ENCODE measurements around the gene PRDM16. TPM values are rescaled to one million over a fixed set of nuclear protein-coding genes. Genes with fewer than 3 reads are reported as not detected.

PRDM16 gene
- total RNA-seq, 1 experiment from 2014 or later, result 6.1 TPM

DNA sequence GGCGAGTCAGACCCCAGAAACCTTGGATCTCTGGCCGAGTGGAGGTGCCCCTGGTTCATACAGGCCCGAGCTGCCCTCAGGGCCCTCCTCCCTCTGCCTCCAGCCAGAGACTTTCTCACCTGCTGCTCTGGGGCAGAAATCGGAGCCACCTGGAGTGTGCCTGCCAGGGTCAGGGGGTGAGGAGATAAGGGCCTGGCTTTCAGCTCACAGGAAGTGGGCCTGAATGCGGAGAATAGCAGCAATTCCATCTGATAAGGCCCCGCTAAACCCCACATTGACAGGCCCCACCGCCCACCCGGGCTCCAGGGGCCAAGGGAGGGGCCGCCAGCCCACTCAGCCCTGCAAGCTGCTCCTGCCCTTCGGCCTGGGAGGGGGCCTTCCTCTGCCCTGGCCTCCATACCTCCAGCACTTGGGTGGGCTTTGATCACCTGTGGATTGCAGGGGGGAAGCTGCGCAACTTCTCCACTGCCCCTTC, 261.8 kb downstream of the PRDM16 start:
- Histone ChIP-seq H3K79me2 (ENCODE audit: insufficient read depth, low read length) (no peaks in the 10 kb centered on the region), H3K27ac (ENCODE audit: low read depth, low read length) (no peak overlapping the region), H2AFZ (ENCODE audit: low read depth, low read length, poor library complexity, severe bottlenecking) (no peak overlapping the region), H3K36me3 (ENCODE audit: control insufficient read depth in 1 of 2, insufficient read depth in 2 of 2, low read length in 2 of 2) (no peaks in the 10 kb centered on the region), H3K27me3 (ENCODE audit: insufficient read depth, low read length) (no peaks in the 10 kb centered on the region), H3K4me3 (replicated peaks in 1 of 2; ENCODE audit: low read depth in 1 of 2, low read length in 2 of 2) (no peak overlapping the region), H3K9me3 (ENCODE audit: control insufficient read depth in 1 of 2, insufficient read depth in 1 of 2, low read depth in 1 of 2, low read length in 2 of 2) (no peaks in the 10 kb centered on the region), H3K9ac (ENCODE audit: low read length) (no peak overlapping the region), H3K4me1 (ENCODE audit: control insufficient read depth in 1 of 2, insufficient read depth in 2 of 2, low read length in 2 of 2) (no peaks in the 10 kb centered on the region), H4K20me1 (ENCODE audit: insufficient read depth) (no peaks in the 10 kb centered on the region), H3K4me2 (ENCODE audit: low read length) (no peak overlapping the region), H3K9me2 (ENCODE audit: insufficient read depth) (no peaks in the 10 kb centered on the region)
- ChIA-PET CTCF (no interaction called here), RAD21 (ENCODE audit: low non-redundant PET in 1 of 2, low total read pairs in 2 of 2, uncharacterized antibody in 2 of 2, unreplicated experiment in 2 of 2) (no interaction called here), POLR2A (no interaction called here)
- no TSS peak for BruUV-seq (replicated peaks)
- intact Hi-C loops (cut with micrococcal nuclease), result no loop called here
- TF ChIP-seq ELF1 (IDR thresholded peaks at IDR 0.05; ENCODE audit: borderline replicate concordance, low read depth), result no peak
- TF ChIP-seq, protein P1, sequence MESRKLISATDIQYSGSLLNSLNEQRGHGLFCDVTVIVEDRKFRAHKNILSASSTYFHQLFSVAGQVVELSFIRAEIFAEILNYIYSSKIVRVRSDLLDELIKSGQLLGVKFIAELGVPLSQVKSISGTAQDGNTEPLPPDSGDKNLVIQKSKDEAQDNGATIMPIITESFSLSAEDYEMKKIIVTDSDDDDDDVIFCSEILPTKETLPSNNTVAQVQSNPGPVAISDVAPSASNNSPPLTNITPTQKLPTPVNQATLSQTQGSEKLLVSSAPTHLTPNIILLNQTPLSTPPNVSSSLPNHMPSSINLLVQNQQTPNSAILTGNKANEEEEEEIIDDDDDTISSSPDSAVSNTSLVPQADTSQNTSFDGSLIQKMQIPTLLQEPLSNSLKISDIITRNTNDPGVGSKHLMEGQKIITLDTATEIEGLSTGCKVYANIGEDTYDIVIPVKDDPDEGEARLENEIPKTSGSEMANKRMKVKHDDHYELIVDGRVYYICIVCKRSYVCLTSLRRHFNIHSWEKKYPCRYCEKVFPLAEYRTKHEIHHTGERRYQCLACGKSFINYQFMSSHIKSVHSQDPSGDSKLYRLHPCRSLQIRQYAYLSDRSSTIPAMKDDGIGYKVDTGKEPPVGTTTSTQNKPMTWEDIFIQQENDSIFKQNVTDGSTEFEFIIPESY (IDR thresholded peaks at IDR 0.05; ENCODE audit: extremely low read depth, insufficient replicate concordance, low read length), result no peak
- TF ChIP-seq, protein P2, sequence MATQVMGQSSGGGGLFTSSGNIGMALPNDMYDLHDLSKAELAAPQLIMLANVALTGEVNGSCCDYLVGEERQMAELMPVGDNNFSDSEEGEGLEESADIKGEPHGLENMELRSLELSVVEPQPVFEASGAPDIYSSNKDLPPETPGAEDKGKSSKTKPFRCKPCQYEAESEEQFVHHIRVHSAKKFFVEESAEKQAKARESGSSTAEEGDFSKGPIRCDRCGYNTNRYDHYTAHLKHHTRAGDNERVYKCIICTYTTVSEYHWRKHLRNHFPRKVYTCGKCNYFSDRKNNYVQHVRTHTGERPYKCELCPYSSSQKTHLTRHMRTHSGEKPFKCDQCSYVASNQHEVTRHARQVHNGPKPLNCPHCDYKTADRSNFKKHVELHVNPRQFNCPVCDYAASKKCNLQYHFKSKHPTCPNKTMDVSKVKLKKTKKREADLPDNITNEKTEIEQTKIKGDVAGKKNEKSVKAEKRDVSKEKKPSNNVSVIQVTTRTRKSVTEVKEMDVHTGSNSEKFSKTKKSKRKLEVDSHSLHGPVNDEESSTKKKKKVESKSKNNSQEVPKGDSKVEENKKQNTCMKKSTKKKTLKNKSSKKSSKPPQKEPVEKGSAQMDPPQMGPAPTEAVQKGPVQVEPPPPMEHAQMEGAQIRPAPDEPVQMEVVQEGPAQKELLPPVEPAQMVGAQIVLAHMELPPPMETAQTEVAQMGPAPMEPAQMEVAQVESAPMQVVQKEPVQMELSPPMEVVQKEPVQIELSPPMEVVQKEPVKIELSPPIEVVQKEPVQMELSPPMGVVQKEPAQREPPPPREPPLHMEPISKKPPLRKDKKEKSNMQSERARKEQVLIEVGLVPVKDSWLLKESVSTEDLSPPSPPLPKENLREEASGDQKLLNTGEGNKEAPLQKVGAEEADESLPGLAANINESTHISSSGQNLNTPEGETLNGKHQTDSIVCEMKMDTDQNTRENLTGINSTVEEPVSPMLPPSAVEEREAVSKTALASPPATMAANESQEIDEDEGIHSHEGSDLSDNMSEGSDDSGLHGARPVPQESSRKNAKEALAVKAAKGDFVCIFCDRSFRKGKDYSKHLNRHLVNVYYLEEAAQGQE (IDR thresholded peaks at IDR 0.05; ENCODE audit: low read depth), result no peak
- ATAC-seq, result no peak
- no peak for DNase-seq (ENCODE audit: low read depth, low spot score)
